Natural killer cell (primary cell): ENCODE results near the gene IGLL1. TPM values are rescaled to one million over a fixed set of nuclear protein-coding genes. Genes with fewer than 3 reads are reported as not detected.

Experiments used
- ATAC-seq, 3 donors: fragments of 150-1000 bp in 2 of 3; fragments of 200-7000 bp in 1 of 3; cut with Tn5 transposase; 1 replicate in 1 of 3; 2 replicates in 2 of 3; pipeline ENCODE4 v1.10.0; 2021; ENCODE audit warnings: mild to moderate bottlenecking in 2 of 3, moderate library complexity in 2 of 3
- DNase-seq, 2 donors: peaks; one replicate each; pipeline versions ENCODE4 v3.0.0 to v3.0.0-alpha.2; 2013 to 2021; ENCODE audit warnings: mixed read lengths in 1 of 2
- H3K27ac ChIP-seq: one replicate; pipeline ENCODE4 v1.5.1; 2013; ENCODE audit warnings: mild to moderate bottlenecking, low read length
- H3K27me3 ChIP-seq: one replicate; pipeline ENCODE4 v1.6.1; 2013; ENCODE audit warnings: low read length; ENCODE audit not compliant: control insufficient read depth, insufficient read depth
- H3K36me3 ChIP-seq: one replicate; pipeline ENCODE4 v1.6.1; 2013; ENCODE audit warnings: low read length; ENCODE audit not compliant: control insufficient read depth, insufficient read depth
- H3K4me1 ChIP-seq: one replicate; pipeline ENCODE4 v1.6.1; 2013; ENCODE audit warnings: low read length; ENCODE audit not compliant: control insufficient read depth, insufficient read depth
- H3K4me3 ChIP-seq: one replicate; pipeline ENCODE4 v1.5.1; 2013; ENCODE audit warnings: low read length
- H3K9me3 ChIP-seq: one replicate; pipeline ENCODE4 v1.6.1; 2013; ENCODE audit warnings: low read length; ENCODE audit not compliant: control insufficient read depth, insufficient read depth
- H3K27ac Mint-ChIP-seq, 2 donors: one replicate each; pipeline ENCODE4 v1.8.0; 2022; ENCODE audit warnings: mild to moderate bottlenecking in 2 of 2, mixed read lengths in 2 of 2, moderate library complexity in 1 of 2
- H3K27me3 Mint-ChIP-seq, 2 donors: one replicate each; pipeline ENCODE4 v1.8.0; 2022; ENCODE audit warnings: low read depth in 2 of 2, mixed read lengths in 2 of 2
- H3K36me3 Mint-ChIP-seq: one replicate; pipeline ENCODE4 v1.8.0; 2022; ENCODE audit warnings: mixed read lengths
- H3K4me1 Mint-ChIP-seq, 2 donors: one replicate each; pipeline ENCODE4 v1.8.0; 2022; ENCODE audit warnings: mixed read lengths in 2 of 2
- H3K4me3 Mint-ChIP-seq: one replicate; pipeline ENCODE4 v1.8.0; 2022; ENCODE audit warnings: mild to moderate bottlenecking, moderate library complexity, mixed read lengths
- H3K9me3 Mint-ChIP-seq, 2 donors: one replicate each; pipeline ENCODE4 v1.8.0; 2022; ENCODE audit warnings: mixed read lengths in 2 of 2
- WGBS: methylation state at CpG from one replicate; pipeline ENCODE4 v1.1.7; 2013; ENCODE audit warnings: missing lambda C conversion rate; ENCODE audit not compliant: insufficient coverage; 5-methylcytosine and 5-hydroxymethylcytosine counted together
- intact Hi-C: fragments of 100-400 bp; cut with micrococcal nuclease; formaldehyde crosslinking; loops from one replicate; pipeline ENCODE4 v1.14.2; 2022
- total RNA-seq, 4 donors: library from RNA; stranded (reverse); fragments of 120-200 nt in 1 of 4; gene quantifications; one replicate each; pipeline versions ENCODE4 v1.2.3 to v1.2.4, GENCODE V29; 2013 to 2022
- TF ChIP-seq, protein P1 (sequence below): fragments of 200-600 bp; IDR thresholded peaks from one replicate; pipeline ENCODE4 v1.8.0; 2022; ENCODE audit warnings: antibody characterized with exemption

IGLL1 gene
- total RNA-seq, 3 donors from 2014 or later (not counting 1 experiment from before 2014, with no cell fraction given), result not detected

DNA sequence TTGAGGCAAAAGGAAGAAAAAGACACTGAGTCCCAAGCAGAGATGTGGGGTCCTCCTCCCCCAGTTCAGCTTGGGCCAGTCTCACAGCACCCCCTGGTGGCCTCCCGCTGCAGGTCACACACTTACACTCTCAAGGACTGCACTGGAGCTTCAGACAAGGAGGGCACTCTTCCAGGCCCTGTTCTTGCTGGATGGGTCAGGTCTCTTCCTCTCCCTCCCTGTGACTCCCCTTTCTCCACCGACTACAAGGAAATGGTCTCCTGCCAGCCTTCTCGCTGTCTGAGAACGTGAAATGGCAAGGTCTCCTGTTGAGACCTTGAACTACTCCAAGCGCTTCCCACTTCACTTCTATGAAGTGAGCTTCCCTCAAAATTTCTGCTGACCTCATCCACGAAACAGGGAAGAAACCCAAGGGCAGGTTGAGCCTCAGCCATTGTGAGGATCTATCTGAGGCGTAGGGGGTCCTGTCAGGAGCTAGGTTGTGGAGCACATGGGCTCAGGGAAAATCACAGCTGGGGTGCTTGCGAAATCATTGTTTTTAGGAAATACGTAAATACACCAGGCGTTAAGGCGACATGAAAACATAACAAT lies 11.2 kb upstream of the IGLL1 start:
- Histone ChIP-seq H3K36me3 (no peaks in the 10 kb centered on the region), H3K27ac (no peak overlapping the region), H3K4me1 (no peaks in the 10 kb centered on the region), H3K4me3 (no peak overlapping the region), H3K27me3 (no peaks in the 10 kb centered on the region), H3K9me3 (no peaks in the 10 kb centered on the region)
- no peak overlapping the region for H3K4me3 Mint-ChIP-seq
- H3K27me3 Mint-ChIP-seq, result peaks cover 0 to 3% of the 10 kb centered on the region in 2 donors
- intact Hi-C loops, result no loop called here
- peaks cover 4 to 5% of the 10 kb centered on the region in 2 donors for H3K4me1 Mint-ChIP-seq
- no peaks in the 10 kb centered on the region for H3K9me3 Mint-ChIP-seq
- DNase-seq (peak; percentile 50 to 74), ATAC-seq (peak; percentile 62 to 80 (median 71))
- TF ChIP-seq, protein P1, sequence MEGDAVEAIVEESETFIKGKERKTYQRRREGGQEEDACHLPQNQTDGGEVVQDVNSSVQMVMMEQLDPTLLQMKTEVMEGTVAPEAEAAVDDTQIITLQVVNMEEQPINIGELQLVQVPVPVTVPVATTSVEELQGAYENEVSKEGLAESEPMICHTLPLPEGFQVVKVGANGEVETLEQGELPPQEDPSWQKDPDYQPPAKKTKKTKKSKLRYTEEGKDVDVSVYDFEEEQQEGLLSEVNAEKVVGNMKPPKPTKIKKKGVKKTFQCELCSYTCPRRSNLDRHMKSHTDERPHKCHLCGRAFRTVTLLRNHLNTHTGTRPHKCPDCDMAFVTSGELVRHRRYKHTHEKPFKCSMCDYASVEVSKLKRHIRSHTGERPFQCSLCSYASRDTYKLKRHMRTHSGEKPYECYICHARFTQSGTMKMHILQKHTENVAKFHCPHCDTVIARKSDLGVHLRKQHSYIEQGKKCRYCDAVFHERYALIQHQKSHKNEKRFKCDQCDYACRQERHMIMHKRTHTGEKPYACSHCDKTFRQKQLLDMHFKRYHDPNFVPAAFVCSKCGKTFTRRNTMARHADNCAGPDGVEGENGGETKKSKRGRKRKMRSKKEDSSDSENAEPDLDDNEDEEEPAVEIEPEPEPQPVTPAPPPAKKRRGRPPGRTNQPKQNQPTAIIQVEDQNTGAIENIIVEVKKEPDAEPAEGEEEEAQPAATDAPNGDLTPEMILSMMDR, result peak; percentile 74
- 41% methylated on average over 11 of the region's 11 CpGs for WGBS
- H3K27ac Mint-ChIP-seq, result no peak overlapping the region
- no peaks in the 10 kb centered on the region for H3K36me3 Mint-ChIP-seq

DNA sequence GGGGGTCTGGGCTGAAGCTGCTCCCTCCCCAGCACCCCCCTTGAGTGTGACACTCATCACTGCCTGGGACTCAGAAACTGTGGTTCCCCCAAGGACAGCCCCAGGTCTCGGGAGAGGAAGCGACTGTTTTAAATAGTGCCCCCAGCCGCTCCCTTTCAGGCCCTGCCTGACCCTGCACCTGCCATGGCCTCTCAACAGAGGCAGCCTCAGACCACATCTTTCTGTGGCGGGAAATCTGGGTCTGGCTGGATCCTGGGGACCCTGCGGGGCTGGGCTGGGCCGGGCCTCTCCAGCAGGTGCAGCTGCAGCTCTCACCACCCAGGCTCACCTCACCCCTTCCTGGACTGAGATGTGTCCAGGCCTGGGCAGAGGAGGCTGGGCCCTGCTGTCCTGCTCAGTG lies 3.7 kb upstream of the IGLL1 start:
- intact Hi-C loops, result no loop called here
- Mint-ChIP-seq H3K9me3 (no peaks in the 10 kb centered on the region), H3K36me3 (no peaks in the 10 kb centered on the region), H3K4me3 (no peak overlapping the region), H3K4me1 (peaks cover 0 to 4% of the 10 kb centered on the region in 2 donors), H3K27ac (no peak overlapping the region), H3K27me3 (no peaks in the 10 kb centered on the region)
- H3K27ac ChIP-seq, result no peak overlapping the region
- WGBS, result 31% methylated on average over 6 of the region's 6 CpGs
- DNase-seq, result no peak
- TF ChIP-seq, protein P1, result no peak
- H3K4me1 ChIP-seq, result peaks cover 5% of the 10 kb centered on the region
- no peak overlapping the region for H3K4me3 ChIP-seq
- H3K9me3 ChIP-seq, result no peaks in the 10 kb centered on the region
- H3K27me3 ChIP-seq, result no peaks in the 10 kb centered on the region
- peak in 1 of 3 donors; percentile 12 for ATAC-seq
- no peaks in the 10 kb centered on the region for H3K36me3 ChIP-seq

- intact Hi-C loops, result no loop called here
- H3K27me3 ChIP-seq, result no peaks in the 10 kb centered on the region
- WGBS, result 68% methylated on average over 7 of the region's 7 CpGs
- peaks cover 5% of the 10 kb centered on the region for H3K4me1 ChIP-seq
- no peak overlapping the region for H3K4me3 ChIP-seq
- H3K9me3 ChIP-seq, result no peaks in the 10 kb centered on the region
- TF ChIP-seq, protein P1, result no peak
- no peak overlapping the region for H3K27ac ChIP-seq
- Mint-ChIP-seq H3K27me3 (no peaks in the 10 kb centered on the region), H3K4me3 (no peak overlapping the region), H3K36me3 (no peaks in the 10 kb centered on the region), H3K9me3 (no peaks in the 10 kb centered on the region), H3K4me1 (no peaks in the 10 kb centered on the region), H3K27ac (no peak overlapping the region)
- DNase-seq (no peak), ATAC-seq (no peak)
- no peaks in the 10 kb centered on the region for H3K36me3 ChIP-seq
These were observed 3.1 kb upstream of the IGLL1 start for GRCh38 chr22:23583153-23583552.

- H3K4me3 Mint-ChIP-seq, result no peak overlapping the region
- no peaks in the 10 kb centered on the region for H3K4me1 Mint-ChIP-seq
- Histone ChIP-seq H3K36me3 (no peaks in the 10 kb centered on the region), H3K27ac (no peak overlapping the region), H3K9me3 (no peaks in the 10 kb centered on the region), H3K27me3 (no peaks in the 10 kb centered on the region), H3K4me1 (peaks cover 5% of the 10 kb centered on the region), H3K4me3 (no peak overlapping the region)
- peaks cover 0 to 5% of the 10 kb centered on the region in 2 donors for H3K27me3 Mint-ChIP-seq
- WGBS, result 43% methylated on average over 6 of the region's 8 CpGs
- H3K9me3 Mint-ChIP-seq, result no peaks in the 10 kb centered on the region
- no peak overlapping the region for H3K27ac Mint-ChIP-seq
- DNase-seq (no peak), ATAC-seq (no peak)
- intact Hi-C loops, result no loop called here
- TF ChIP-seq, protein P1, result no peak
- no peaks in the 10 kb centered on the region for H3K36me3 Mint-ChIP-seq
These were observed 1.2 kb upstream of the IGLL1 start for GRCh38 chr22:23581260-23581650.
